ENCODE measurements around the gene CCM2. TPM values are rescaled to one million over a fixed set of nuclear protein-coding genes. Genes with fewer than 3 reads are reported as not detected.

Gene CCM2
- total RNA-seq, 4 donors from 2014 or later: 35.8 to 62.0 (median 51.9) TPM

DNA sequence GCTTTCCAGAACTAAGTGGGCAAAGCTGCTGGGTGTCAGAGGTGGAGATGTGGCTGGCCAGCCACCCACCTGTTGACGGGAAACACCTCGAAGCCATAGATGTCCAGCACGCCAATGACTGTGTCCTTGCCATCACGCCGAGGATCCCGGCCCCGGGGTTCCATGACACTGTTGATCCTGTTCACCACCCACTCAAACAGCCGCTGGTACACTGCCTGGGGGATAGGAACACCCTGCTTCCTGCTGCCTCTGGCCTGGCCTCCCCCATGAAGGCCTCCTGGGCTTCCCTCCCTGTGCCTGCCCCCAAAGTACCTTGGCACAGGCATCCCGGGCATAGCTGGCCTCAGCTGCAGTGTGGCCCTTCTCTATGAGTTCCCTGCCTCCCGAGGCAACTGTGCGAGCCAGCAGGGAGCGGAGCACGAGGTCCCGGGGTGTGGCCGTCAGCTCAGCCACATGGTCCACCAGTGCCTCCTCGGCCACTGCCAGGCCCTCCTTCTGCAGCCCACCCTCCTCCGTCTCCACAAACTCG, 29.4 kb upstream of the CCM2 start:
- Histone ChIP-seq H3K4me1 (no peaks in the 10 kb centered on the region), H3K9me3 (no peaks in the 10 kb centered on the region), H3K27me3 (no peaks in the 10 kb centered on the region), H3K36me3 (no peaks in the 10 kb centered on the region), H3K27ac (no peak overlapping the region), H3K4me3 (no peak overlapping the region)
- no peak for TF ChIP-seq POLR2A (IDR thresholded peaks at IDR 0.05)
- TF ChIP-seq EP300 (IDR thresholded peaks at IDR 0.05): no peak
- TF ChIP-seq, protein P1, sequence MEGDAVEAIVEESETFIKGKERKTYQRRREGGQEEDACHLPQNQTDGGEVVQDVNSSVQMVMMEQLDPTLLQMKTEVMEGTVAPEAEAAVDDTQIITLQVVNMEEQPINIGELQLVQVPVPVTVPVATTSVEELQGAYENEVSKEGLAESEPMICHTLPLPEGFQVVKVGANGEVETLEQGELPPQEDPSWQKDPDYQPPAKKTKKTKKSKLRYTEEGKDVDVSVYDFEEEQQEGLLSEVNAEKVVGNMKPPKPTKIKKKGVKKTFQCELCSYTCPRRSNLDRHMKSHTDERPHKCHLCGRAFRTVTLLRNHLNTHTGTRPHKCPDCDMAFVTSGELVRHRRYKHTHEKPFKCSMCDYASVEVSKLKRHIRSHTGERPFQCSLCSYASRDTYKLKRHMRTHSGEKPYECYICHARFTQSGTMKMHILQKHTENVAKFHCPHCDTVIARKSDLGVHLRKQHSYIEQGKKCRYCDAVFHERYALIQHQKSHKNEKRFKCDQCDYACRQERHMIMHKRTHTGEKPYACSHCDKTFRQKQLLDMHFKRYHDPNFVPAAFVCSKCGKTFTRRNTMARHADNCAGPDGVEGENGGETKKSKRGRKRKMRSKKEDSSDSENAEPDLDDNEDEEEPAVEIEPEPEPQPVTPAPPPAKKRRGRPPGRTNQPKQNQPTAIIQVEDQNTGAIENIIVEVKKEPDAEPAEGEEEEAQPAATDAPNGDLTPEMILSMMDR (IDR thresholded peaks at IDR 0.05): no peak
- TF ChIP-seq POLR2AphosphoS5 (IDR thresholded peaks at IDR 0.05): no peak
- 80% methylated on average over 8 of the region's 18 CpGs; no CpG with 5 or more reads in 1 of the 2 donors for WGBS, 2 donors (ENCODE audit: low coverage in 1 of 2)
- no peak for ATAC-seq

DNA sequence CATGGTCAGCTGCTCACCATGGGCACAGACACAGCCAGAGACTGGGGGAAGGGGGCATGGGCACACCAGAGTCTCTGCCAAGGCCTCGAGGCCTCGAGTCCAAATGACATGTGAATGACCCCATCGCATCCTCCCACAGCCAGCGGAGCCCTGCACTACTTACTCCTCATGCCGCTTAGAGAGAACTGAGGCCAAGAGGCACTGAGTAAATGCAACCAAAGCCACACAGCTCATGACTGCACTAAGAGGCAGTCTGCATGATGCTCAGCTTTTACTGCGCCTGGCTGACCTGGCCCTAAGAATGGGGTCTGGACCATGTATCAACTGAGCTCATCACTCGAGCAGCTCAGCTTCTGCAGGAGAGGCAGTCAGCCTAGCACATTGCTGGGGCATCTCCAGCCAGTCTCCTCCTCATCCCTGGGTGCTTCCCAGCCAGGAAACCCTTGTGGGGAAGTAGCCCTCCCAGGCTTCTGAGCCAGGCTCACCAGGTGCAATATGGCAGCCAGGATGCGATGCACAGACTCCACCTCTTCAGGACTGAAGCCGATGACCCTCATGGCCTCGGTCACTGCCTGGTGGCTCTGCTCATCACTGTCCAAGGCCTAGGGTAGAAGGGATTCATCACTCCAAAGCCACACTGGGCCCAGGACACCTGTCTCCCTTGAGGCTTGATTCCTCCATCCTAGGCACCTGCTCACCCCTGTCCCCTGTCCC, 28.7 kb upstream of the CCM2 start:
- no peaks in the 10 kb centered on the region for H3K4me1 ChIP-seq
- H3K27ac ChIP-seq: no peak overlapping the region
- 74 to 86% methylated on average over 3 to 6 of the region's 10 CpGs for WGBS, 2 donors (ENCODE audit: low coverage in 1 of 2)
- no peak overlapping the region for H3K4me3 ChIP-seq
- no peaks in the 10 kb centered on the region for H3K9me3 ChIP-seq
- no peaks in the 10 kb centered on the region for H3K36me3 ChIP-seq
- ATAC-seq: no peak
- no peaks in the 10 kb centered on the region for H3K27me3 ChIP-seq
- TF ChIP-seq POLR2A (IDR thresholded peaks at IDR 0.05): no peak
- TF ChIP-seq POLR2AphosphoS5 (IDR thresholded peaks at IDR 0.05): no peak
- TF ChIP-seq, protein P1 (IDR thresholded peaks at IDR 0.05): no peak
- TF ChIP-seq EP300 (IDR thresholded peaks at IDR 0.05): no peak

DNA sequence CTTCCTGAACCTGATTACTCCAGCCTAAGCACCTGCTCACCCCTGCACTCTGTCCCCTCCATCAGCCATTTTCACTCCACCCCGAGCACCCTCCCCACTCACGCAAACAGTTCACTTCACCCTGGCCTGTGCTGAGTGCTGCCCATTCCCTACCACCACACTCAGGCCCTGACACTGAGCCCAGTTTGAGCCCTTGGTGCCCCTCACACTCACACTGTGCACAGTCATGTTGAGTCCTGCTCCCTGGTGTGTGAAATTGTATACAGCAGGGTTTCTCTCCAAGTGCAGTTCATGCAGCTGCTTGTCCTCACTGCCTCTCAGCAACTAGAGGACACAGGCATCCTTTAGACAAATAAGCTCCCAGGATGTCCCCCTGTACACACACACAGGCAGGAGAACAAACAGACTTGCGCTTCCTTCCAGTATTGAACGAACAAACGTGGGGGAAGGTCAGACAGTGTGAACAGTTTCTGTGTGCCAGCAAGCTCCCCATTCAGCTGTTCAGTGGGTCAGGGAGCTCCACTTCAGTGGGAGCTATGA, 28.0 kb upstream of the CCM2 start:
- Histone ChIP-seq H3K4me3 (no peak overlapping the region), H3K36me3 (no peaks in the 10 kb centered on the region), H3K4me1 (peaks cover 0 to 1% (median 0%) of the 10 kb centered on the region in 3 donors), H3K27ac (no peak overlapping the region), H3K27me3 (no peaks in the 10 kb centered on the region), H3K9me3 (no peaks in the 10 kb centered on the region)
- WGBS, 2 donors (ENCODE audit: low coverage in 1 of 2): 40 to 71% methylated on average over 1 to 5 of the region's 5 CpGs
- TF ChIP-seq, protein P1 (IDR thresholded peaks at IDR 0.05): no peak
- TF ChIP-seq POLR2A (IDR thresholded peaks at IDR 0.05): no peak
- TF ChIP-seq POLR2AphosphoS5 (IDR thresholded peaks at IDR 0.05): no peak
- TF ChIP-seq EP300 (IDR thresholded peaks at IDR 0.05): no peak
- ATAC-seq: no peak

DNA sequence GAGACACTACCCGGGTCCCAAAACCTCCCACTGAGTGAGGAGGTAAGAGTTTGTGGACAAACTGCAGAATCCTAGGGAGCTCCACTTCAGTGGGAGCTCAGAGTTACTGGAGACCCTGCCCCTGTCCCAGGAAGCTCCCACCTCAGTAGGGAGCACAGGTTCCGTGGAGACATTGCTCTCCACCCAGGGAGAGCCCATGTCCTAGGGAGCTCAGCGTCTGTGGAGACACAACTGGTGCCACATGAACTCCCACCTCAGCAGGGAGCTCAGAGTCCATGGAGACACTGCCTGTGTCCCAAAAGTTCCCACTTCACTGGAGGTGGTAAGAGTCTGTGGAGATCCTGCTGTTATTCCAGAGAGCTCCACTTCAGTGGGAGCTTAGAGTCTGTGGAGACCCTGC, 27.4 kb upstream of the CCM2 start:
- Histone ChIP-seq H3K4me1 (peaks cover 0 to 7% (median 0%) of the 10 kb centered on the region in 3 donors), H3K27me3 (no peaks in the 10 kb centered on the region), H3K9me3 (no peaks in the 10 kb centered on the region), H3K36me3 (no peaks in the 10 kb centered on the region), H3K4me3 (no peak overlapping the region), H3K27ac (no peak overlapping the region)
- no peak for ATAC-seq
- TF ChIP-seq POLR2A (IDR thresholded peaks at IDR 0.05): no peak
- WGBS, 2 donors (ENCODE audit: low coverage in 1 of 2): no CpG with 5 or more reads among the region's 3 CpGs

DNA sequence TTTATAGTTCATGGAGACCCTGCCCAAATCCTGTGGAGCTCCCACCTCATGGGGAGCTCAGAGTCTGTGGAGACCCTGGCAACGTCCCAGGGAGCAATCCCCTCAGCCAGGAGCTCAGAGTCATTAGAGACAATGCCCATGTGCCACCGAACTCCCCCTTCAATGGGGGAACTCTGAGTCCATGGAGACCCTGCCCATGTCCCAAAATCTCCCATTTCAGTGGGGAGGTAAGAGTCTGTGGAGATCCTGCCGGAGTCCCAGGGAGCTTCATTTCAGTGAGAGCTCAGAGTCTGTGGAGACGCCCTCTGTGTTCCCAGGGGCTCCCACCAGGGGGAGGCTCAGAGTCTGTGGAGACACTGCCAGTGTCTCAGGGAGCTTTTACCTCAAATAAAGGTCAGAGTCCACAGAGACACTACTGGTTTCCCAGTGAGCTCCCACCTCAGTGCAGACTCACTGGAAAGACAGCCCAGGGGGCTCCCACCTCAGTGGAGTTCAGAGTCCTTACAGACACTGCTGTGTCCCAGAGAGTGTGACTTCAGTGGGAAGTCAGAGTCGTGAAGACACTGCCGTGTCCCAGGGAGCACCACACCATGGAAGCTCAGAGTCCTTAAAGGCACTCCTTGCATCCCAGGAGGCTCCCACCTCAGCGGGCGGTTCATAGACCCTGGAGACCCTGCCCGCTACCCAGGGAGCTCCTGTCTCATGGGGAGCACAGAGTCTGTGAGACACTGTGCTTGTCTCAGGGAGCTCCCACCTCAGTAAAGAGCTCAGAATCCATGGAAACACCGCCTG, 26.2 kb upstream of the CCM2 start:
- Histone ChIP-seq H3K4me1 (peaks cover 0 to 12% (median 0%) of the 10 kb centered on the region in 3 donors), H3K27me3 (no peaks in the 10 kb centered on the region), H3K36me3 (peaks cover 0 to 3% of the 10 kb centered on the region in 2 donors), H3K27ac (no peak overlapping the region), H3K4me3 (no peak overlapping the region), H3K9me3 (no peaks in the 10 kb centered on the region)
- WGBS, 2 donors (ENCODE audit: low coverage in 1 of 2): no CpG with 5 or more reads among the region's 10 CpGs
- no peak for ATAC-seq
- TF ChIP-seq, protein P1 (IDR thresholded peaks at IDR 0.05): peak in 3 of 4 experiments; percentile 32 to 62 (median 46)
- TF ChIP-seq POLR2AphosphoS5 (IDR thresholded peaks at IDR 0.05): no peak
